Activated CD8-positive, alpha-beta memory T cell treated with anti-CD3 and anti-CD28 coated beads, Interleukin-2, amount 50 U/mL, for 48 hours (primary cell): ENCODE results near the gene ZNF408.

Experiments
- DNase-seq: peaks from one replicate; pipeline ENCODE4 v3.0.0-alpha.2; 2020

Gene ZNF408

GRCh38 chr11:46676436-46677158, 24.2 kb upstream of the ZNF408 start:
- DNase-seq, result no peak

- no peak for DNase-seq
These were observed 23.7 kb upstream of the ZNF408 start for GRCh38 chr11:46677169-46677568.

- no peak for DNase-seq
These were observed 22.7 kb upstream of the ZNF408 start for GRCh38 chr11:46677991-46678740.

- DNase-seq, result no peak
These were observed 22.1 kb upstream of the ZNF408 start for GRCh38 chr11:46678741-46679130.

- DNase-seq, result no peak
These were observed 21.3 kb upstream of the ZNF408 start for GRCh38 chr11:46679241-46680163.

DNA sequence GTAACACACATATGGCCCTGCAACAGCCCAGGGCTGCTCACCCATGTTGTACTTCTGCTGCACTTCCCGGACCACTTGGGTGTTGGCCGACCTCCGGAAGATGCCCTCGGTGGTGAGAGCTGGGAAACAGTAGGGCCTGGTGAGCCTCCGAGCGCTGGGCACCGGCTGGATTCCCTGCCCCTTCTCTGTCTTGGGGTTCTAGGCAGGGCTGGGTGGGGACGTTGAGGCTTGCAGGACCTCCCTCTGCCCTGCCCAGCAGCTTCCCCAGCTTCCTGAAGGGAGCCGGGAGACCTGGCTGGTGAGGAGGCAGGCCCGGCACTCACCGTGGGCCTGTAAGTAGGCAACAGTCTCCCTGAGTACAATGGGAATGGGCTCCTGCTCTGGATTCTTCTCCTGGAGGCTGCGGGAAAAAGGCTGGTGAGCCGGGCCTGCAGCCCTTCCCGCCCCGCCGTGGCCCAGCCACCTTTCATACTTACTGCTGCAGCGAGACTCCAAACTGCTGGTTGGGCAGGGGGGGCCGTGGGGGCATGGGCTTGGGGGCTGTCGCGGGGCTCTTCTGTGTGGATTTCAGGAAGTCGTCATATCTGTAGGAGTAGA, 20.6 kb upstream of the ZNF408 start:
- no peak for DNase-seq

DNA sequence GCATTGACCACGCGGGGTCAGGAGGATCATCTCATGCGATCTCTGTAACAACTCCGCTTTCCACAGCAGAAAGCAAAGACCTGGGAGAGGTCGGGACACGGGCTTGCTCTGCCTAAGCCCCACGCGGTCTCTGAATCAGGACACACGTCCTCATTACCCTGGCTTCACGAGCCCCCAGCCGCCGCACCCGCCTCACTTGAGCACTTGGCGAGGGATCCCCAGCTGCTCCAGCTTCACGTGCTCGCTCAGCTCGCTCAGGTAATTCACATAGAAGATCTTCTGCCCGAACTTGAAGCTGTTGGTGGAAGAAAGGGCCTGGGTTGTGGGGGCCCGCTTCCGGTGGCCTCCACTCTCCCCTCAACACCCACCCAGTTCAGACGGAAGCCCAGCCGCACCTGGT, 20.0 kb upstream of the ZNF408 start:
- no peak for DNase-seq

DNA sequence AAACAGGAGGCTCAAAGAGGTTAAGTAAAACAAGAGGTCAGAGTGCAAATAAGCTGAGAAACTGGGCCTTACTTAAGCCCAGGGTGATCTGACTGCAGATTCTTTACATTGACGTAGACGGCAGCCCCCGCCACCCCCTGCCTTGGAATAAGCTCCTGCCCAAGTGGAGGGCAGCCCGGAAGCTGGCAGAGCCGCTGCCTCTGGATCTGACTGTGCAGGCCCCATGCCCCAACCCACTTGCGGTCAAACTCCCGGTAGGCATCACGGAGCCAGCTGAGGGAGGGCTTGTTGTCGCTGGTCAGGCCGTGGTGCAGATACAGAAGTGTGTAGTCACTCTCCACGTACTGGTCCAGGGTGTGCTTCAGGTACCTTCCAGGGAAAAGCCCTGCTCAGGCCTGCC, 19.0 kb upstream of the ZNF408 start:
- no peak for DNase-seq

DNA sequence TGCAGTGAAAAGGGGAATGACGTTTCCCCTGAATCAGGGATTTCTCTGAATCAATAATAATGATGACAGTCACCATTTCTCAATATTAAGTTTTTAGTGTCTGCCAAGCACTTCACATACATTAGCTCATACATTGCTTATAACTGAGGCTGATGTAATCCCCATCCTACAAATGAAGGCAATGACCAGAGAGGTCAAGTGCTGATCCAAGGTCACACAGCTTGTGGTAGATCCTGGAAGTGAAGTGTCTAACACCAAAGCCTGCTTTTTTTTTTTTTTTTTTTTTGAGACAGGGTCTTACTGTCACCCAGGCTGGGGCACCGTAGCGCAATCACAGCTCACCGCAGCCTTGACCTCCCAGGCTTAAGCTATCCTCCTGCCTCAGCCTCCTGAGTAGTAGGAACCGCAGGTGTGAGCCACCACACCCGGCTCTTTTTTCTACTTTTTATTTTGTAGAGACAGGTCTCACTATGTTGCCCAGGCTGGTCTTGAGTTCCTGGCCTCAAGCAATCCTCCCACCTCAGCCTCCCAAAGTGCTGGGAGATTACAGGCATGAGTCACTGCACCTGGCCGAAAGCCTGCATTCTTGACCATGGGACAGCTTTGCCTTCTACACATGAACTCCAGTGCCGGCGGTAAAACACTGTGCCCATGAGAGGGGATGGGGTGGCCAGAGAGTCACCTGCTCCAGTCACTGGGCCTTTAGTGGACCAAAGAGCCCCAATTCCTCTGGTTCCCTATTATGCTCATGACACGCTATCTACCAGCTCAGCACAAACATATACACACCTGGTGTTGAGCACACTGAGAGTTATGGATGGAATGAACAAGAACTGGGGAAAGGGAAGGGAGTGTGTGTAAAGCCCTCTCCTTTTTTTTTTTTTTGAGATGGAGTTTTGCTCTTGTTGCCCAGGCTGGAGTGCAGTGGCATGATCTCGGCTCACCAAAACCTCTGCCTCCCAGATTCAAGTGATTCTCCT, 17.8 kb upstream of the ZNF408 start:
- DNase-seq, result no peak

GRCh38 chr11:46684367-46684766, 16.5 kb upstream of the ZNF408 start:
- no peak for DNase-seq

DNA sequence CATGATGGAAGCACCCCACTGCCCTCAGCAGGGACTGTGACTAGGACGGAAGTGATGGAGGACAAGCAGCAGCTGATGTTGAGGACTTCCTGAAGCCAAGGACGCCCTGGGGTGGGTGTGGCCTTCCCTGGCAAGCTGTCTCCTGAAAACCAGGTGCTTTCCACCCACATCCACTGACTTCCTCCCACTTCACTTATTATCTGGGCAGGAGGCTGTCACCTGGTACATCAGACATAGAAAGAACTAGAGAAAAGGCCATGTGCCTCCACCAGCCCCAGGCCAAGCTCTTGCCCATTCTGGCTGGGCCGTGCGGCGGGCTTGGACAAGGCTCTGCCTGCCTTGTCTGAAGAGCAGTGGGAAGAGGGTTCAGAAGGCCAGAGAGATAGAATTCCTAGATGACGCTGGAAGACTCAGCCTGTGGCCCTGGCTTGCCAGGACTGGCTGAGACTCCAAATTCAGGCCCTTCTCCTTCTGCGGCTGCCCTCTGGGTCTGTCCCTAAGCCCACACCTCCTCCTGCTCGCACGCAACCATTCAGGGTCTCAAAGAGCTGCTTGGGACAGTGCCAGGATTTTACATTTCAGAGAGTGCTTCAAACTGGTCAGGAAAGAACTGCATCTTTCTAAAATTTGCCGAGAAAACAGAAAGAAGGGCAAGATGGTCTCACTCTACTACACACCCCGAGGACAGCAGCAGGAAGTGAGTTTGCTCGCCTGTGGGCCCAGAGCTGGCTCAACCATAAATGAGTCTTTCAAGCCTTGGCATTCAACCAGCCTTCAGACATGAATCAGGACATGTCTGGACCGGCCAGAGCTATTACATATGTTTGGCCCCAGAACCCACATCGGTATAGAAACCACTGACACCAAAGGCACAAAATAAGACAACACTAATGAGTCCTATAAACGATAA, 13.7 kb upstream of the ZNF408 start:
- DNase-seq, result no peak

DNA sequence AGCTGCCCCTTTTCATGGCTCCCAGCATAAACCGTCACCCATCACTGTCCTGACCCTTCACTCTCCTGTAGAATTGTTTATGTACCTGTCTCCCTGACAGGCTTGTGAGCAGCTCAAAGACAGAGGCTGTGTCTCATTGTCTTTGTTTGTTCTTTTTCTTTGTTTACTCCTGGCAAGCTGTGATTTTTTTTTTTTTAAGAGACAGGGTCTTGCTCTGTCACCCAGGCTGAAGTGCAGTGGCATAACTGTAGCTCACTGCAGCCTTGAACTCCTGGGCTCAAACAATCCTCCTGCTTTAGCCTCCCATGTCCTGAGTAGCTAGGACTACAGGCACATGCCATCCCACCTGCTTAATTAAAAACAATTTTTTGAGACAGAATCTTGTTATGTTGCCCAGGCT, 10.1 kb upstream of the ZNF408 start:
- no peak for DNase-seq

- DNase-seq, result no peak
These were observed 8.4 kb upstream of the ZNF408 start for GRCh38 chr11:46692450-46692849.

GRCh38 chr11:46693597-46694012, 7.2 kb upstream of the ZNF408 start:
- no peak for DNase-seq

DNA sequence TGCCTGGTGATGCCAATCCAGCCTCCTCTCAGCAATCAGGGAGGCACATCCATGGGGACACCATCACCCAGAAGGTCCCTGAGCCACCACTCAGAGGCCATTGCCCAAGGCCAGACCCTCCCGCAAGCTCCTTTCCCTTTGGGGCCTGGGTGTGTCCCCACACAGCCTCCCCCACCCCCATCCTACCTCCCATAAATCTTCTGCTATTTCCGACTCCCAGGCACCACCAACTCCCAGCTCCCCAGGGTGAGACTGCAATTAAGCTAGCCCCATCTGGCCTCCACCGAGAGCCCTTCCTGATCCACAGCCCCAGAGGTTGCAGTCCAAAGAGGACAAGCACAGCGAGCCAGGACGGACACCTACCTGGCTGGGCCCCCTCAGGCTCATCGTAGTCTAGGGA, 6.8 kb upstream of the ZNF408 start:
- no peak for DNase-seq

GRCh38 chr11:46694607-46695006, 6.2 kb upstream of the ZNF408 start:
- DNase-seq, result no peak

GRCh38 chr11:46695345-46696211, 5.3 kb upstream of the ZNF408 start:
- DNase-seq, result no peak

GRCh38 chr11:46696212-46696558, 4.6 kb upstream of the ZNF408 start:
- no peak for DNase-seq

- no peak for DNase-seq
These were observed 3.5 kb upstream of the ZNF408 start for GRCh38 chr11:46697303-46697702.

- no peak for DNase-seq
These were observed 3.1 kb upstream of the ZNF408 start for GRCh38 chr11:46697723-46698122.
